ENCODE measurements around the gene SUV39H2.

Gene SUV39H2

DNA sequence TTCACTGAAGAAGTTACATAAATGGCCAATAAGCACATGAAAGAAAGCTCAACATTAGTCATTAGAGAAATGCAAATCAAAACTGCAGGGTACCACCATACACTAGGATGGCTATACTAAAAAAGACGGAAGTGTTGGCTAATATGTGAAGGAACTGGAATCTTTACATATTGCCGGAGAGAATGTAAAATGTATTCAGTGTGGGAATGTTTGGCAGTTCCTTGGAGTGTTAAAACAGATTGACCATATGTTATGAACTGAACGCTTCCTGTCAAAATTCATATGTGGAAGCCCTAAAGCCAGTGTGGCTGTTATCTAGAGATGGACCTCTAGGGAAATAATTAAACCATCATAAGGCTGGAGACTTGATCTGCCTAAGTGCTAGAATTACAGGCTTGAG is 33.1 kb downstream of the SUV39H2 start:
- no peak overlapping the region for H2AK5ac ChIP-seq (ENCODE audit: low read length, severe bottlenecking)
- no peaks in the 10 kb centered on the region for H3K4me1 ChIP-seq (ENCODE audit: control insufficient read depth, insufficient read depth, low read depth, low read length)
- peaks cover 19 to 91% of the 10 kb centered on the region in 2 experiments for H3K36me3 ChIP-seq (ENCODE audit: control insufficient read depth in 1 of 2, insufficient read depth in 2 of 2, low read depth in 1 of 2, low read length in 2 of 2)
- no peak overlapping the region for H2BK120ac ChIP-seq (ENCODE audit: low read depth, low read length)
- 100% methylated on average over 3 of the region's 3 CpGs for WGBS
- H4K8ac ChIP-seq (ENCODE audit: low read length): no peak overlapping the region
- DNase-seq: no peak
- H3K27me3 ChIP-seq (ENCODE audit: control insufficient read depth in 1 of 2, insufficient read depth in 1 of 2, low read length in 2 of 2): no peaks in the 10 kb centered on the region
- no peak overlapping the region for H3K27ac ChIP-seq (ENCODE audit: low read length, poor library complexity, severe bottlenecking)
- H3K4me3 ChIP-seq (ENCODE audit: insufficient read depth in 1 of 2, low read depth in 1 of 2, low read length in 2 of 2): no peak overlapping the region
- no peak overlapping the region for H4K91ac ChIP-seq (ENCODE audit: low read length)
- H2BK12ac ChIP-seq (ENCODE audit: low read length in 2 of 2): no peak overlapping the region
- no peak overlapping the region for H2AFZ ChIP-seq (ENCODE audit: low read depth, low read length)
- H3K23ac ChIP-seq (ENCODE audit: low read length in 2 of 2): no peak overlapping the region
- no peak overlapping the region for H3K4ac ChIP-seq (ENCODE audit: low read depth in 1 of 2, low read length in 2 of 2)
- no peak overlapping the region for H2BK15ac ChIP-seq (ENCODE audit: low read depth, poor library complexity, severe bottlenecking)
- H3K9me3 ChIP-seq (ENCODE audit: control insufficient read depth, low read length): peaks cover 14% of the 10 kb centered on the region
- H3K79me1 ChIP-seq (replicated peaks; ENCODE audit: low read length, poor library complexity, severe bottlenecking): peaks cover 17% of the 10 kb centered on the region
- no peak overlapping the region for H3K9ac ChIP-seq (ENCODE audit: low read length)
- no peak overlapping the region for H3K18ac ChIP-seq (ENCODE audit: low read depth in 1 of 2, low read length in 2 of 2)
- H3K4me2 ChIP-seq (ENCODE audit: low read length, poor library complexity, severe bottlenecking): no peak overlapping the region
- no peak overlapping the region for H3K14ac ChIP-seq (ENCODE audit: low read length in 2 of 2)
- no peak overlapping the region for H2BK5ac ChIP-seq (ENCODE audit: low read depth, low read length, poor library complexity, severe bottlenecking)

DNA sequence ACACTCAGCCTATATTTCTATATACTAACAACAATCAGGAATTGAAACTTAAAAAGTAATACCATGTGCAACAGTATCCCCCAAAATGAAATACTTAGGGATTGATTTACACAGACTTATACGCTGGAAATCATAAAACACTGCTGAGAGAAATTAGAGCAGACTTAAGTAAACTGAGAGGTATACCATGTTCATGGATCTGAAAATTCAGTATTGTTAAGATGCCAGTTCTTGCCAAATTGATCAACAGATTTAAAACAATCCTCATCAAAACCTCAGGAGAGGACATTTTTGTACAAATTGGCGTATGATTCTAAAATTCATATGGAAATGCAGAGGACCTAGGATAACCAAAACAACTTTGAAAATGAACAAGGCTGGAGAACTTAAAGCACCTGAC is 37.9 kb downstream of the SUV39H2 start:
- Histone ChIP-seq H2BK120ac (ENCODE audit: low read depth, low read length) (no peak overlapping the region), H3K4me3 (ENCODE audit: insufficient read depth in 1 of 2, low read depth in 1 of 2, low read length in 2 of 2) (no peak overlapping the region), H3K36me3 (ENCODE audit: control insufficient read depth in 1 of 2, insufficient read depth in 2 of 2, low read depth in 1 of 2, low read length in 2 of 2) (peaks cover 27 to 90% of the 10 kb centered on the region in 2 experiments), H3K4me2 (ENCODE audit: low read length, poor library complexity, severe bottlenecking) (no peak overlapping the region), H4K8ac (ENCODE audit: low read length) (no peak overlapping the region), H3K9ac (ENCODE audit: low read length) (no peak overlapping the region), H2AK5ac (ENCODE audit: low read length, severe bottlenecking) (no peak overlapping the region), H2AFZ (ENCODE audit: low read depth, low read length) (no peak overlapping the region), H2BK5ac (ENCODE audit: low read depth, low read length, poor library complexity, severe bottlenecking) (no peak overlapping the region), H3K4me1 (ENCODE audit: control insufficient read depth, insufficient read depth, low read depth, low read length) (no peaks in the 10 kb centered on the region), H3K27ac (ENCODE audit: low read length, poor library complexity, severe bottlenecking) (no peak overlapping the region), H3K14ac (ENCODE audit: low read length in 2 of 2) (no peak overlapping the region), H4K91ac (ENCODE audit: low read length) (no peak overlapping the region), H2BK12ac (ENCODE audit: low read length in 2 of 2) (no peak overlapping the region), H2BK15ac (ENCODE audit: low read depth, poor library complexity, severe bottlenecking) (no peak overlapping the region), H3K9me3 (ENCODE audit: control insufficient read depth, low read length) (peaks cover 24% of the 10 kb centered on the region), H3K27me3 (ENCODE audit: control insufficient read depth in 1 of 2, insufficient read depth in 1 of 2, low read length in 2 of 2) (no peaks in the 10 kb centered on the region), H3K18ac (ENCODE audit: low read depth in 1 of 2, low read length in 2 of 2) (no peak overlapping the region), H3K23ac (ENCODE audit: low read length in 2 of 2) (no peak overlapping the region), H3K79me1 (replicated peaks; ENCODE audit: low read length, poor library complexity, severe bottlenecking) (peaks cover 16% of the 10 kb centered on the region), H3K4ac (ENCODE audit: low read depth in 1 of 2, low read length in 2 of 2) (no peak overlapping the region)
- WGBS: 100% methylated on average over 1 of the region's 2 CpGs
- no peak for DNase-seq

DNA sequence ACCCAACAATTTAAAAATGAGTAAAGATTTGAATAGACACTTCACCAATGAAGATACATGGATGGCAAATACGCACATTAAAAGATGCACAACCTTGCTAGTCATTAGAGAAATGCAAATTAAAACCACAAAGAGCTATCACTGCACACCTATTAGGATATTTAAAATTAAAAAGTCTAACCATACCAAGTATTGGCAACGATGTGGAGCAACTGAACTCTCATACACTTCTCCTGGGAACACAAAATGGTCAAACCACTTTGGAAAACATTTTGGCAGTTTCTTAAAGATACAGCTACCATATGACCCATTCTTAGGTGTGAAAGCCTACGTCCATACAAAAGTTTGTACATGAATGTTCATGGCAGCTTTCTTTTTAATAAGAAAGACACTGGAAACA is 39.2 kb downstream of the SUV39H2 start:
- Histone ChIP-seq H3K27me3 (ENCODE audit: control insufficient read depth in 1 of 2, insufficient read depth in 1 of 2, low read length in 2 of 2) (no peaks in the 10 kb centered on the region), H3K27ac (ENCODE audit: low read length, poor library complexity, severe bottlenecking) (no peak overlapping the region), H3K4ac (ENCODE audit: low read depth in 1 of 2, low read length in 2 of 2) (no peak overlapping the region), H3K79me1 (replicated peaks; ENCODE audit: low read length, poor library complexity, severe bottlenecking) (peaks cover 19% of the 10 kb centered on the region), H2BK15ac (ENCODE audit: low read depth, poor library complexity, severe bottlenecking) (no peak overlapping the region), H3K14ac (ENCODE audit: low read length in 2 of 2) (no peak overlapping the region), H4K8ac (ENCODE audit: low read length) (no peak overlapping the region), H3K9ac (ENCODE audit: low read length) (no peak overlapping the region), H2BK120ac (ENCODE audit: low read depth, low read length) (no peak overlapping the region), H3K18ac (ENCODE audit: low read depth in 1 of 2, low read length in 2 of 2) (no peak overlapping the region), H2BK5ac (ENCODE audit: low read depth, low read length, poor library complexity, severe bottlenecking) (no peak overlapping the region), H4K91ac (ENCODE audit: low read length) (no peak overlapping the region), H3K36me3 (ENCODE audit: control insufficient read depth in 1 of 2, insufficient read depth in 2 of 2, low read depth in 1 of 2, low read length in 2 of 2) (peaks cover 33 to 91% of the 10 kb centered on the region in 2 experiments), H2BK12ac (ENCODE audit: low read length in 2 of 2) (no peak overlapping the region), H2AFZ (ENCODE audit: low read depth, low read length) (no peak overlapping the region), H3K9me3 (ENCODE audit: control insufficient read depth, low read length) (peaks cover 24% of the 10 kb centered on the region), H3K4me2 (ENCODE audit: low read length, poor library complexity, severe bottlenecking) (no peak overlapping the region), H3K23ac (ENCODE audit: low read length in 2 of 2) (no peak overlapping the region), H3K4me1 (ENCODE audit: control insufficient read depth, insufficient read depth, low read depth, low read length) (no peaks in the 10 kb centered on the region), H2AK5ac (ENCODE audit: low read length, severe bottlenecking) (no peak overlapping the region), H3K4me3 (ENCODE audit: insufficient read depth in 1 of 2, low read depth in 1 of 2, low read length in 2 of 2) (peak overlapping the region in 1 of 2 experiments; percentile 21)
- no peak for DNase-seq
- 92% methylated on average over 3 of the region's 3 CpGs for WGBS

DNA sequence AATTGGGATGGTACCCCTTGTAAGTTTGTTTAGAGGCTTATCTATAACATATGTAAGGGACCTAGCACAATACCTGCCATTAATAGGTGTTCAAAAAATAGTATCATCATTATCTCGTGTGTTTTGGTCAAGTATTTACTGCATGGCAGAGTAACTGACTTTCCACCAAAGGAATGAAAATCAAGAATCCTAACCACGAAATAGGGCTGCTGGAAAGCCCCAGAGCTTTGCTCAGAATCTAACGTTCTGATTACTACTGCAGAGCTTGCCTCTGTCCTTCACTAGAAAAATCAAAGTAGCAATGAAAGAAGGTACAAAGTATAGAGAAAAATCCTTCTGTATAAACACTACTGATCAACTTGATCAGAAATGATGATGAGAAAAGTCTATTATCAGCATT is 40.3 kb downstream of the SUV39H2 start:
- Histone ChIP-seq H2BK15ac (ENCODE audit: low read depth, poor library complexity, severe bottlenecking) (no peak overlapping the region), H2AK5ac (ENCODE audit: low read length, severe bottlenecking) (no peak overlapping the region), H2BK12ac (ENCODE audit: low read length in 2 of 2) (no peak overlapping the region), H2BK5ac (ENCODE audit: low read depth, low read length, poor library complexity, severe bottlenecking) (no peak overlapping the region), H4K91ac (ENCODE audit: low read length) (no peak overlapping the region), H3K4me2 (ENCODE audit: low read length, poor library complexity, severe bottlenecking) (no peak overlapping the region), H4K8ac (ENCODE audit: low read length) (no peak overlapping the region), H2BK120ac (ENCODE audit: low read depth, low read length) (no peak overlapping the region), H3K4me1 (ENCODE audit: control insufficient read depth, insufficient read depth, low read depth, low read length) (no peaks in the 10 kb centered on the region), H3K9me3 (ENCODE audit: control insufficient read depth, low read length) (peaks cover 24% of the 10 kb centered on the region), H3K4ac (ENCODE audit: low read depth in 1 of 2, low read length in 2 of 2) (no peak overlapping the region), H3K9ac (ENCODE audit: low read length) (no peak overlapping the region), H3K27me3 (ENCODE audit: control insufficient read depth in 1 of 2, insufficient read depth in 1 of 2, low read length in 2 of 2) (no peaks in the 10 kb centered on the region), H3K14ac (ENCODE audit: low read length in 2 of 2) (no peak overlapping the region), H2AFZ (ENCODE audit: low read depth, low read length) (no peak overlapping the region), H3K27ac (ENCODE audit: low read length, poor library complexity, severe bottlenecking) (no peak overlapping the region), H3K36me3 (ENCODE audit: control insufficient read depth in 1 of 2, insufficient read depth in 2 of 2, low read depth in 1 of 2, low read length in 2 of 2) (peaks cover 39 to 92% of the 10 kb centered on the region in 2 experiments), H3K23ac (ENCODE audit: low read length in 2 of 2) (no peak overlapping the region), H3K79me1 (replicated peaks; ENCODE audit: low read length, poor library complexity, severe bottlenecking) (peaks cover 24% of the 10 kb centered on the region), H3K18ac (ENCODE audit: low read depth in 1 of 2, low read length in 2 of 2) (no peak overlapping the region), H3K4me3 (ENCODE audit: insufficient read depth in 1 of 2, low read depth in 1 of 2, low read length in 2 of 2) (no peak overlapping the region)
- WGBS: 100% methylated on average over 3 of the region's 3 CpGs
- DNase-seq: no peak

Measured in mesenchymal stem cell (in vitro differentiated cells and primary cell).